LNCAP (cell line): ENCODE data around the gene NKAIN2.

Experiments used
- CTCF ChIP-seq: fragments of 450-650 bp; IDR thresholded peaks from 2 replicates; pipeline ENCODE4 v1.5.1; 2017; ENCODE audit warnings: mild to moderate bottlenecking

The NKAIN2 gene

GRCh38 chr6:124294574-124295200, 491.0 kb downstream of the NKAIN2 start:
- TF ChIP-seq CTCF: no peak

- no peak for TF ChIP-seq CTCF
These were observed 493.8 kb downstream of the NKAIN2 start for GRCh38 chr6:124297507-124297906.

- no peak for TF ChIP-seq CTCF
These were observed 495.1 kb downstream of the NKAIN2 start for GRCh38 chr6:124298730-124299129.

GRCh38 chr6:124303971-124304370, 500.3 kb downstream of the NKAIN2 start:
- no peak for TF ChIP-seq CTCF

- no peak for TF ChIP-seq CTCF
These were observed 506.5 kb downstream of the NKAIN2 start for GRCh38 chr6:124310139-124310538.

GRCh38 chr6:124319410-124319809, 515.7 kb downstream of the NKAIN2 start:
- TF ChIP-seq CTCF: no peak

- no peak for TF ChIP-seq CTCF
These were observed 520.6 kb downstream of the NKAIN2 start for GRCh38 chr6:124324237-124324636.

- TF ChIP-seq CTCF: no peak
These were observed 526.5 kb downstream of the NKAIN2 start for GRCh38 chr6:124330197-124330596.
